Measurements from ENCODE around the gene AOAH.

- TF ChIP-seq POLR2A (IDR thresholded peaks at IDR 0.05) (no peak), CTCF (IDR thresholded peaks at IDR 0.05) (no peak)
These were observed 82.3 kb downstream of the AOAH start for GRCh38 chr7:36642010-36642409.

Measured in heart left ventricle (tissue), 13 donors.